ENCODE measurements around the gene PLA2G10.
"Not testable (repeated sequence)": the region's sequence is repeated elsewhere in the genome, so short reads cannot be mapped to it uniquely, and the experiment has no call there.

DNA sequence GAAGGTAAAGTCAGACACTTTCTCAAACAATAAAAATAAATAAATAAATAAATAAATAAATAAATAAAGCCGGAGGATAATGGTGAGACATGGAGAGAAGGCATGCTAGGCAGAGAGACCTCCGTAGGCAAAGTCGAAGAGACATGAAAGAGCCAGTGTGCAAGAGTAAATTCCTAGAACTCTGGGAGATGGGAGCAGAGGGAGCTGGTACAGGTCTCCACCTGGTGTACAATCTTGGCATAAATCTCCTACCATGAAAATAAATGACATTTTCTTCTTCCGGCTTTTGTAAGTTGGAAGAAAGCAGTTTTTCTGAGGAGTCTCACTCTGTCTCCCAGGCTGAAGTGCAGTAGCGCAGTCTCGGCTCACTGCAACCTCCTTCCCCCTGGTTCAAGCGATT, 7.8 kb upstream of the PLA2G10 start:
- not testable (repeated sequence) for TF ChIP-seq CTCF (IDR thresholded peaks at IDR 0.05; ENCODE audit: low read depth, low read length); EZH2phosphoT487 (IDR thresholded peaks at IDR 0.05; ENCODE audit: low read depth)

Data from OCI-LY3 (cell line).